K562 (cell line): Measurements from ENCODE around the gene FGGY.

Experiments
- TAF1 ChIP-seq: IDR thresholded peaks from 2 replicates; pipeline ENCODE4 v1.6.1; 2011; ENCODE audit warnings: mild to moderate bottlenecking, low read length, moderate library complexity; ENCODE audit not compliant: insufficient read depth, control insufficient read depth, severe bottlenecking; ENCODE audit errors: extremely low read depth
- TFAP4 ChIP-seq: sonication (generic); formaldehyde crosslinking; IDR thresholded peaks from 2 replicates; pipeline ENCODE4 v1.8.0; 2022; ENCODE audit warnings: missing genetic modification reagents, mild to moderate bottlenecking, moderate library complexity, borderline replicate concordance

- TF ChIP-seq TFAP4 (no peak), TAF1 (no peak)
Observed at GRCh38 chr1:59329412-59330053, 32.6 kb downstream of the FGGY start.
